ENCODE data around the gene PYDC1. TPM values are rescaled to one million over a fixed set of nuclear protein-coding genes. Genes with fewer than 3 reads are reported as not detected.

PYDC1 gene
- total and polyA plus RNA-seq, 7 experiments from 2014 or later, result not detected

GRCh38 chr16:31215287-31216162, 1.4 kb downstream of the PYDC1 start:
- CTCF ChIA-PET, result no interaction called here
- peak overlapping the region; percentile 70 to 88 (median 81) for H3K4me3 Mint-ChIP-seq
- Histone ChIP-seq H3K4me1 (ENCODE audit: control insufficient read depth in 2 of 2, insufficient read depth in 2 of 2, low read length in 2 of 2) (peaks cover 18 to 25% of the 10 kb centered on the region in 2 donors), H3K9me3 (ENCODE audit: control insufficient read depth in 2 of 3, low read length in 3 of 3) (no peaks in the 10 kb centered on the region), H3K27me3 (ENCODE audit: control insufficient read depth in 2 of 2, insufficient read depth in 2 of 2, low read length in 2 of 2) (peaks cover 11 to 19% of the 10 kb centered on the region in 2 donors), H3K4me3 (ENCODE audit: low read length) (peak overlapping the region; percentile 30), H3K27ac (ENCODE audit: low read depth, low read length) (no peak overlapping the region), H3K36me3 (ENCODE audit: control insufficient read depth in 2 of 3, insufficient read depth in 3 of 3, low read length in 3 of 3) (no peaks in the 10 kb centered on the region)
- no peak overlapping the region for H3K27ac Mint-ChIP-seq
- no peaks in the 10 kb centered on the region for H3K9me3 Mint-ChIP-seq
- intact Hi-C loops (cut with micrococcal nuclease), result loop anchor here in 1 of 2 donors (2.0 kb wide), 1 partner anchor 15 kb away; no protein-coding TSS in a partner anchor
- POLR2A ChIA-PET, result interaction anchor here (0.6 to 4.8 kb wide), 6 partner anchors 14 to 237 kb away, joined by 3 to 22 read pairs (median 4); partner anchors contain the start of genes FUS, KAT8 and PYCARD
- peaks cover 0 to 3% (median 0%) of the 10 kb centered on the region in 5 donors for H3K36me3 Mint-ChIP-seq
- H3K27me3 Mint-ChIP-seq, result peaks cover 34 to 54% (median 36%) of the 10 kb centered on the region in 5 donors
- peaks cover 17 to 40% (median 19%) of the 10 kb centered on the region in 7 donors for H3K4me1 Mint-ChIP-seq
- DNase-seq (peak in 1 of 9 donors; percentile 43), ATAC-seq (peak; percentile 65)

GRCh38 chr16:31214708-31215286, 2.1 kb downstream of the PYDC1 start:
- intact Hi-C loops (cut with micrococcal nuclease), result loop anchor here in 1 of 2 donors (2.0 kb wide), 1 partner anchor 14 kb away; no protein-coding TSS in a partner anchor
- Mint-ChIP-seq H3K9me3 (no peaks in the 10 kb centered on the region), H3K27me3 (peaks cover 34 to 54% (median 36%) of the 10 kb centered on the region in 5 donors), H3K36me3 (peaks cover 0 to 3% (median 0%) of the 10 kb centered on the region in 5 donors), H3K27ac (no peak overlapping the region), H3K4me3 (peak overlapping the region; percentile 63 to 88 (median 78)), H3K4me1 (peaks cover 17 to 40% (median 19%) of the 10 kb centered on the region in 7 donors)
- Histone ChIP-seq H3K36me3 (ENCODE audit: control insufficient read depth in 2 of 3, insufficient read depth in 3 of 3, low read length in 3 of 3) (no peaks in the 10 kb centered on the region), H3K9me3 (ENCODE audit: control insufficient read depth in 2 of 3, low read length in 3 of 3) (no peaks in the 10 kb centered on the region), H3K27me3 (ENCODE audit: control insufficient read depth in 2 of 2, insufficient read depth in 2 of 2, low read length in 2 of 2) (peaks cover 11 to 19% of the 10 kb centered on the region in 2 donors), H3K4me1 (ENCODE audit: control insufficient read depth in 2 of 2, insufficient read depth in 2 of 2, low read length in 2 of 2) (peaks cover 18 to 25% of the 10 kb centered on the region in 2 donors), H3K27ac (ENCODE audit: low read depth, low read length) (no peak overlapping the region), H3K4me3 (ENCODE audit: low read length) (peak overlapping the region; percentile 30)
- POLR2A ChIA-PET, result interaction anchor here (1.0 to 4.8 kb wide), 3 partner anchors 13 to 98 kb away, joined by 3 to 22 read pairs (median 4); partner anchors contain the start of genes KAT8 and PYCARD
- CTCF ChIA-PET, result no interaction called here
- ATAC-seq (peak; percentile 48), DNase-seq (peak in 1 of 9 donors; percentile 21)

- H3K36me3 ChIP-seq (ENCODE audit: control insufficient read depth in 2 of 3, insufficient read depth in 3 of 3, low read length in 3 of 3), result no peaks in the 10 kb centered on the region
- peaks cover 11 to 19% of the 10 kb centered on the region in 2 donors for H3K27me3 ChIP-seq (ENCODE audit: control insufficient read depth in 2 of 2, insufficient read depth in 2 of 2, low read length in 2 of 2)
- peaks cover 30 to 53% (median 36%) of the 10 kb centered on the region in 5 donors for H3K27me3 Mint-ChIP-seq
- no peak within 1 kb of the TSS for H3K27ac ChIP-seq (ENCODE audit: low read depth, low read length)
- peaks cover 18 to 25% of the 10 kb centered on the region in 2 donors for H3K4me1 ChIP-seq (ENCODE audit: control insufficient read depth in 2 of 2, insufficient read depth in 2 of 2, low read length in 2 of 2)
- no peaks in the 10 kb centered on the region for H3K9me3 ChIP-seq (ENCODE audit: control insufficient read depth in 2 of 3, low read length in 3 of 3)
- intact Hi-C loops (cut with micrococcal nuclease), result loop anchor here in 1 of 2 donors (2.0 kb wide), 1 partner anchor 13 kb away; no protein-coding TSS in a partner anchor
- DNase-seq (no peak), ATAC-seq (peak; percentile 15)
- peak within 1 kb of the TSS in 2 of 9 donors; percentile 16 to 63 for H3K27ac Mint-ChIP-seq
- peaks cover 17 to 40% (median 19%) of the 10 kb centered on the region in 7 donors for H3K4me1 Mint-ChIP-seq
- peak within 1 kb of the TSS in 8 of 10 donors; percentile 29 to 88 (median 78) for H3K4me3 Mint-ChIP-seq
- POLR2A ChIA-PET, result interaction anchor here (1.2 to 4.8 kb wide), 2 partner anchors 12 to 32 kb away, joined by 4 to 22 read pairs; partner anchors contain the start of gene PYCARD
- no peak within 1 kb of the TSS for H3K4me3 ChIP-seq (ENCODE audit: low read length)
- CTCF ChIA-PET, result interaction anchor here (0.6 kb wide), 1 partner anchor 782 kb away, joined by 4 read pairs; no protein-coding TSS in a partner anchor
- H3K36me3 Mint-ChIP-seq, result peaks cover 0 to 3% (median 0%) of the 10 kb centered on the region in 5 donors
- H3K9me3 Mint-ChIP-seq, result no peaks in the 10 kb centered on the region
These were observed 2.8 kb downstream of the PYDC1 start, which contains the start of gene TRIM72 for GRCh38 chr16:31213877-31214707. TSS of gene TRIM72 (plus strand) at chr16:31214119. CDS start at chr16:31214739, 620 bp downstream.

GRCh38 chr16:31213342-31213741, 3.6 kb downstream of the PYDC1 start:
- Histone ChIP-seq H3K4me3 (ENCODE audit: low read length) (no peak overlapping the region), H3K9me3 (ENCODE audit: control insufficient read depth in 2 of 3, low read length in 3 of 3) (no peaks in the 10 kb centered on the region), H3K36me3 (ENCODE audit: control insufficient read depth in 2 of 3, insufficient read depth in 3 of 3, low read length in 3 of 3) (no peaks in the 10 kb centered on the region), H3K27me3 (ENCODE audit: control insufficient read depth in 2 of 2, insufficient read depth in 2 of 2, low read length in 2 of 2) (peaks cover 11 to 19% of the 10 kb centered on the region in 2 donors), H3K27ac (ENCODE audit: low read depth, low read length) (no peak overlapping the region), H3K4me1 (ENCODE audit: control insufficient read depth in 2 of 2, insufficient read depth in 2 of 2, low read length in 2 of 2) (peaks cover 18 to 25% of the 10 kb centered on the region in 2 donors)
- Mint-ChIP-seq H3K4me1 (peaks cover 17 to 40% (median 19%) of the 10 kb centered on the region in 7 donors), H3K27ac (peak overlapping the region in 2 of 9 donors; percentile 16 to 63), H3K4me3 (peak overlapping the region in 3 of 10 donors; percentile 10 to 43 (median 13)), H3K9me3 (no peaks in the 10 kb centered on the region), H3K27me3 (peaks cover 22 to 46% (median 29%) of the 10 kb centered on the region in 5 donors), H3K36me3 (peaks cover 0 to 3% (median 0%) of the 10 kb centered on the region in 5 donors)
- ChIA-PET POLR2A (interaction anchor here (4.8 kb wide), 1 partner anchor 12 kb away, joined by 22 read pairs; the partner anchor contains the start of gene PYCARD), CTCF (interaction anchor here (0.6 kb wide), 1 partner anchor 781 kb away, joined by 4 read pairs; no protein-coding TSS in a partner anchor)
- intact Hi-C loops (cut with micrococcal nuclease), result no loop called here
- DNase-seq (no peak), ATAC-seq (no peak)

GRCh38 chr16:31206776-31207175, 10.2 kb downstream of the PYDC1 start:
- Mint-ChIP-seq H3K4me3 (peak overlapping the region in 1 of 10 donors; percentile 59), H3K27ac (no peak overlapping the region), H3K27me3 (peaks cover 0 to 7% (median 0%) of the 10 kb centered on the region in 5 donors), H3K9me3 (peaks cover 0 to 4% (median 0%) of the 10 kb centered on the region in 11 donors), H3K36me3 (peaks cover 0 to 5% (median 0%) of the 10 kb centered on the region in 5 donors), H3K4me1 (peaks cover 7 to 25% (median 10%) of the 10 kb centered on the region in 7 donors)
- intact Hi-C loops (cut with micrococcal nuclease), result no loop called here
- CTCF ChIA-PET, result no interaction called here
- peaks cover 0 to 4% (median 0%) of the 10 kb centered on the region in 3 experiments for H3K36me3 ChIP-seq (ENCODE audit: control insufficient read depth in 2 of 3, insufficient read depth in 3 of 3, low read length in 3 of 3)
- ATAC-seq (no peak), DNase-seq (no peak)
- H3K27me3 ChIP-seq (ENCODE audit: control insufficient read depth in 2 of 2, insufficient read depth in 2 of 2, low read length in 2 of 2), result no peaks in the 10 kb centered on the region
- H3K9me3 ChIP-seq (ENCODE audit: control insufficient read depth in 2 of 3, low read length in 3 of 3), result no peaks in the 10 kb centered on the region
- H3K4me1 ChIP-seq (ENCODE audit: control insufficient read depth in 2 of 2, insufficient read depth in 2 of 2, low read length in 2 of 2), result peaks cover under 1 to 3% of the 10 kb centered on the region in 2 donors
- POLR2A ChIA-PET, result interaction anchor here (1.4 kb wide), 1 partner anchor 27 kb away, joined by 3 read pairs; the partner anchor contains the start of gene FUS
- H3K4me3 ChIP-seq (ENCODE audit: low read length), result no peak overlapping the region
- H3K27ac ChIP-seq (ENCODE audit: low read depth, low read length), result no peak overlapping the region

Data from naive thymus-derived CD4-positive, alpha-beta T cell (primary cell).